Natural killer cell treated with Interleukin-12 subunit alpha and Interleukin-12 subunit beta and Interleukin-15 and Interleukin-18, amount 100 ng/mL, for 72 hours (primary cell): ENCODE results near the gene GSE1. TPM values are rescaled to one million over a fixed set of nuclear protein-coding genes. Genes with fewer than 3 reads are reported as not detected.
A peak's percentile ranks its signal among the peaks of the same experiment; 100 is the strongest.

ENCODE experiments used
- ATAC-seq, 2 donors: fragments of 150-1000 bp; cut with Tn5 transposase in 1 of 2; sonication (Bioruptor Pico), chemical (Tn5 transposase) in 1 of 2; 2 replicates each; pipeline ENCODE4 v1.10.0; 2021
- DNase-seq: peaks from one replicate; pipeline ENCODE4 v3.0.0; 2022; ENCODE audit warnings: low spot score
- H3K27ac Mint-ChIP-seq, 2 donors: 1 replicate in 1 of 2; 2 replicates in 1 of 2; pipeline ENCODE4 v1.8.0; 2022; ENCODE audit warnings: mixed read lengths in 2 of 2, mild to moderate bottlenecking in 1 of 2, moderate library complexity in 1 of 2
- H3K27me3 Mint-ChIP-seq, 2 donors: 1 replicate in 1 of 2; 2 replicates in 1 of 2; pipeline ENCODE4 v1.8.0; 2022; ENCODE audit warnings: mixed read lengths in 2 of 2
- H3K36me3 Mint-ChIP-seq: one replicate; pipeline ENCODE4 v1.8.0; 2022; ENCODE audit warnings: mixed read lengths
- H3K4me1 Mint-ChIP-seq, 2 donors: 1 replicate in 1 of 2; 2 replicates in 1 of 2; pipeline ENCODE4 v1.8.0; 2022; ENCODE audit warnings: low read depth in 2 of 2, mixed read lengths in 2 of 2, mild to moderate bottlenecking in 1 of 2
- H3K4me3 Mint-ChIP-seq: one replicate; pipeline ENCODE4 v1.8.0; 2022; ENCODE audit warnings: mixed read lengths
- H3K9me3 Mint-ChIP-seq: 2 replicates; pipeline ENCODE4 v1.8.0; 2022; ENCODE audit warnings: mixed read lengths
- total RNA-seq, 2 donors: library from RNA; stranded (reverse); gene quantifications; one replicate each; pipeline ENCODE4 v1.2.3, GENCODE V29; 2022

Gene GSE1
- total RNA-seq, 2 donors from 2014 or later = 84.9 to 146 TPM

- Mint-ChIP-seq H3K27me3 (no peaks in the 10 kb centered on the region), H3K4me3 (no peak overlapping the region), H3K27ac (no peak overlapping the region), H3K9me3 (no peaks in the 10 kb centered on the region), H3K4me1 (peaks cover 4 to 10% of the 10 kb centered on the region in 2 donors), H3K36me3 (no peaks in the 10 kb centered on the region)
- ATAC-seq (no peak), DNase-seq (no peak)
These were observed 24.1 kb downstream of the GSE1 start for GRCh38 chr16:85637061-85637807.

GRCh38 chr16:85637808-85638647, 24.9 kb downstream of the GSE1 start:
- no peak for ATAC-seq
- H3K4me1 Mint-ChIP-seq = peaks cover 4 to 17% of the 10 kb centered on the region in 2 donors
- H3K27me3 Mint-ChIP-seq = no peaks in the 10 kb centered on the region
- DNase-seq = no peak
- H3K36me3 Mint-ChIP-seq = no peaks in the 10 kb centered on the region
- H3K27ac Mint-ChIP-seq = no peak overlapping the region
- no peak overlapping the region for H3K4me3 Mint-ChIP-seq
- H3K9me3 Mint-ChIP-seq = no peaks in the 10 kb centered on the region

GRCh38 chr16:85638695-85639409, 25.7 kb downstream of the GSE1 start:
- no peak overlapping the region for H3K27ac Mint-ChIP-seq
- H3K36me3 Mint-ChIP-seq = no peaks in the 10 kb centered on the region
- peaks cover 4 to 18% of the 10 kb centered on the region in 2 donors for H3K4me1 Mint-ChIP-seq
- H3K9me3 Mint-ChIP-seq = no peaks in the 10 kb centered on the region
- H3K4me3 Mint-ChIP-seq = no peak overlapping the region
- no peak for DNase-seq
- ATAC-seq = no peak
- H3K27me3 Mint-ChIP-seq = no peaks in the 10 kb centered on the region

GRCh38 chr16:85639529-85640253, 26.6 kb downstream of the GSE1 start:
- ATAC-seq (no peak), DNase-seq (no peak)
- Mint-ChIP-seq H3K27me3 (no peaks in the 10 kb centered on the region), H3K4me3 (no peak overlapping the region), H3K4me1 (peaks cover 10 to 24% of the 10 kb centered on the region in 2 donors), H3K9me3 (no peaks in the 10 kb centered on the region), H3K36me3 (no peaks in the 10 kb centered on the region), H3K27ac (no peak overlapping the region)

GRCh38 chr16:85640254-85640558, 27.1 kb downstream of the GSE1 start:
- Mint-ChIP-seq H3K9me3 (no peaks in the 10 kb centered on the region), H3K27ac (no peak overlapping the region), H3K4me3 (no peak overlapping the region), H3K27me3 (no peaks in the 10 kb centered on the region), H3K36me3 (no peaks in the 10 kb centered on the region), H3K4me1 (peaks cover 11 to 23% of the 10 kb centered on the region in 2 donors)
- ATAC-seq (no peak), DNase-seq (no peak)

- DNase-seq (no peak), ATAC-seq (no peak)
- H3K9me3 Mint-ChIP-seq = no peaks in the 10 kb centered on the region
- no peak overlapping the region for H3K4me3 Mint-ChIP-seq
- no peaks in the 10 kb centered on the region for H3K27me3 Mint-ChIP-seq
- peaks cover 11 to 23% of the 10 kb centered on the region in 2 donors for H3K4me1 Mint-ChIP-seq
- H3K27ac Mint-ChIP-seq = no peak overlapping the region
- no peaks in the 10 kb centered on the region for H3K36me3 Mint-ChIP-seq
These were observed 27.5 kb downstream of the GSE1 start for GRCh38 chr16:85640585-85640984.

- Mint-ChIP-seq H3K27ac (no peak overlapping the region), H3K27me3 (no peaks in the 10 kb centered on the region), H3K9me3 (no peaks in the 10 kb centered on the region), H3K36me3 (no peaks in the 10 kb centered on the region), H3K4me3 (no peak overlapping the region), H3K4me1 (peaks cover 18 to 30% of the 10 kb centered on the region in 2 donors)
- DNase-seq = no peak
- no peak for ATAC-seq
These were observed 28.2 kb downstream of the GSE1 start for GRCh38 chr16:85641305-85641704.

- H3K4me1 Mint-ChIP-seq = peaks cover 18 to 30% of the 10 kb centered on the region in 2 donors
- no peak for DNase-seq
- H3K4me3 Mint-ChIP-seq = no peak overlapping the region
- H3K9me3 Mint-ChIP-seq = no peaks in the 10 kb centered on the region
- H3K27me3 Mint-ChIP-seq = no peaks in the 10 kb centered on the region
- no peak for ATAC-seq
- H3K36me3 Mint-ChIP-seq = no peaks in the 10 kb centered on the region
- no peak overlapping the region for H3K27ac Mint-ChIP-seq
These were observed 28.7 kb downstream of the GSE1 start for GRCh38 chr16:85641776-85642176.

- ATAC-seq = peak; percentile 2 to 26
- Mint-ChIP-seq H3K4me1 (peaks cover 18 to 30% of the 10 kb centered on the region in 2 donors), H3K36me3 (no peaks in the 10 kb centered on the region), H3K4me3 (no peak overlapping the region), H3K27ac (peak overlapping the region in 1 of 2 donors; percentile 54), H3K9me3 (no peaks in the 10 kb centered on the region), H3K27me3 (no peaks in the 10 kb centered on the region)
- no peak for DNase-seq
These were observed 29.7 kb downstream of the GSE1 start for GRCh38 chr16:85642762-85643358.

- H3K36me3 Mint-ChIP-seq = no peaks in the 10 kb centered on the region
- H3K4me3 Mint-ChIP-seq = no peak overlapping the region
- no peak for ATAC-seq
- no peaks in the 10 kb centered on the region for H3K9me3 Mint-ChIP-seq
- H3K27ac Mint-ChIP-seq = no peak overlapping the region
- no peaks in the 10 kb centered on the region for H3K27me3 Mint-ChIP-seq
- H3K4me1 Mint-ChIP-seq = peaks cover 18 to 30% of the 10 kb centered on the region in 2 donors
- no peak for DNase-seq
These were observed 30.5 kb downstream of the GSE1 start for GRCh38 chr16:85643631-85644030.

GRCh38 chr16:85644093-85644712, 31.1 kb downstream of the GSE1 start:
- no peaks in the 10 kb centered on the region for H3K9me3 Mint-ChIP-seq
- no peaks in the 10 kb centered on the region for H3K27me3 Mint-ChIP-seq
- H3K27ac Mint-ChIP-seq = no peak overlapping the region
- ATAC-seq = no peak
- H3K4me3 Mint-ChIP-seq = no peak overlapping the region
- DNase-seq = no peak
- peaks cover 18 to 32% of the 10 kb centered on the region in 2 donors for H3K4me1 Mint-ChIP-seq
- H3K36me3 Mint-ChIP-seq = no peaks in the 10 kb centered on the region

GRCh38 chr16:85645021-85645589, 32.0 kb downstream of the GSE1 start:
- ATAC-seq (no peak), DNase-seq (no peak)
- H3K9me3 Mint-ChIP-seq = no peaks in the 10 kb centered on the region
- no peaks in the 10 kb centered on the region for H3K27me3 Mint-ChIP-seq
- H3K27ac Mint-ChIP-seq = no peak overlapping the region
- no peak overlapping the region for H3K4me3 Mint-ChIP-seq
- H3K4me1 Mint-ChIP-seq = peaks cover 18 to 29% of the 10 kb centered on the region in 2 donors
- H3K36me3 Mint-ChIP-seq = no peaks in the 10 kb centered on the region
